Airway epithelial cell (primary cell): ENCODE measurements around the gene OSR1. TPM values are rescaled to one million over a fixed set of nuclear protein-coding genes. Genes with fewer than 3 reads are reported as not detected.

Experiments
- total RNA-seq: library from RNA; depleted of rRNA; stranded (reverse); fragments of >200 nt; gene quantifications from 2 replicates; pipeline ENCODE4 v1.2.3, GENCODE V29; 2015

Gene OSR1
- total RNA-seq, result 2.7 and 4.0 TPM in 2 replicates

GRCh38 chr2:19358242-19359020 lies at the start of gene OSR1:
OSR1 (minus strand) TSS chr2:19358623; CDS start chr2:19353805, 4,818 bp downstream.

